Stimulated activated memory B cell treated with anti-CD40 and anti-IgM and Interleukin-4, amounts not matched to agents 10 μg/mL and 1 μg/mL and 100 μg/mL, for 72 hours (primary cell): ENCODE measurements around the gene ARRDC1.
A peak's percentile ranks its signal among the peaks of the same experiment; 100 is the strongest.
"Not testable (repeated sequence)": the region's sequence is repeated elsewhere in the genome, so short reads cannot be mapped to it uniquely, and the experiment has no call there.

ENCODE experiments used
- ATAC-seq: fragments of 150-1000 bp; cut with Tn5 transposase; 2 replicates; pipeline ENCODE4 v1.10.0; 2021
- H3K27ac Mint-ChIP-seq: one replicate; pipeline ENCODE4 v1.8.0; 2022; ENCODE audit warnings: mild to moderate bottlenecking, mixed read lengths
- H3K27me3 Mint-ChIP-seq: one replicate; pipeline ENCODE4 v1.8.0; 2022; ENCODE audit warnings: mixed read lengths
- H3K36me3 Mint-ChIP-seq: one replicate; pipeline ENCODE4 v1.8.0; 2022; ENCODE audit warnings: mixed read lengths
- H3K4me1 Mint-ChIP-seq: one replicate; pipeline ENCODE4 v1.8.0; 2022; ENCODE audit warnings: mixed read lengths
- H3K4me3 Mint-ChIP-seq: one replicate; pipeline ENCODE4 v1.8.0; 2022; ENCODE audit warnings: mild to moderate bottlenecking, moderate library complexity, mixed read lengths
- H3K9me3 Mint-ChIP-seq: one replicate; pipeline ENCODE4 v1.8.0; 2022; ENCODE audit warnings: mixed read lengths

The ARRDC1 gene, protein sequence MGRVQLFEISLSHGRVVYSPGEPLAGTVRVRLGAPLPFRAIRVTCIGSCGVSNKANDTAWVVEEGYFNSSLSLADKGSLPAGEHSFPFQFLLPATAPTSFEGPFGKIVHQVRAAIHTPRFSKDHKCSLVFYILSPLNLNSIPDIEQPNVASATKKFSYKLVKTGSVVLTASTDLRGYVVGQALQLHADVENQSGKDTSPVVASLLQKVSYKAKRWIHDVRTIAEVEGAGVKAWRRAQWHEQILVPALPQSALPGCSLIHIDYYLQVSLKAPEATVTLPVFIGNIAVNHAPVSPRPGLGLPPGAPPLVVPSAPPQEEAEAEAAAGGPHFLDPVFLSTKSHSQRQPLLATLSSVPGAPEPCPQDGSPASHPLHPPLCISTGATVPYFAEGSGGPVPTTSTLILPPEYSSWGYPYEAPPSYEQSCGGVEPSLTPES

DNA sequence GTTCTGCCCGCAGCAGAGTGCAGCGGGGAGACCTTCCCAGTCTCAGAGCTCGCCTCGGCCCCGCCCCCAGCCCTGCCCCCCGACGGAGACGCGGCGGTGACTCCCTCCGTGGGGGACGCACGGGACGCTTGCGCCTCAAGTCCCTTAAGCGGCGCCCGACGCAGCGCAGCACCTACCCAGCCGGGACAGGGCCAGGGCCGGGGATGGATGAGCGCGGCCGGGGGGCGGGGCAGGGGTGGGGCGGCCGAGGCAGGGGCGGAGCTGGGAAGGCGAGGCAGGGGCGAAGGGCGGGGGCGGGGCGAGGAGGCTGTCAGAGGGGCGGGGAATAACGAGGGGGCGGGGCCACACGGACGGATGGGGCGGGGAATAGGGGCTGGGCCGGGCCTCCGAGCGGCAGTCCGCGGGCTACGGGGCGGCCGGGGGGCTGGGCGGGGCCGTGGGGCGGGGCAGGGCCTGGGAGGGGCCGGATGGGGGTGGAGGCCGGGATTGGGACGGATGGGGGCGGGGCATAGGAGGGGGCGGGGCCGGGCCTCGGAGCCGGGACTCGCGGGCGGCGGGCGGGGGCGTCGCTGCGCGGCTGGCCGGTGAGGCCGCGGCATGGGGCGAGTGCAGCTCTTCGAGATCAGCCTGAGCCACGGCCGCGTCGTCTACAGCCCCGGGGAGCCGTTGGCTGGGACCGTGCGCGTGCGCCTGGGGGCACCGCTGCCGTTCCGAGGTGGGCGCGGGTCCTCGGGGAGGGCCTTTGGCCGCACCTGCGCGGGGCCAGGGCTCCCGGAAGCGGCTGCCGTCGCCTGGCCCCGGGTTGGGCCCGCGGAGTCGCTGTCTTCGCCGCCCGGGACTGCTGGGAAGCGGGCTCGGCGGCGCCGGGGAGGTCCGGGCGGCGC, at the start of gene ARRDC1:
Gene ARRDC1, plus strand, starts transcription at position 566 of the 884 bp plus-strand sequence. Its CDS starts 32 bp downstream, at position 598.
- Mint-ChIP-seq H3K27ac (peak within 1 kb of the TSS; percentile 53), H3K36me3 (no peaks in the 10 kb centered on the region), H3K4me3 (peak within 1 kb of the TSS; percentile 77), H3K9me3 (no peaks in the 10 kb centered on the region), H3K4me1 (peaks cover 33% of the 10 kb centered on the region), H3K27me3 (no peaks in the 10 kb centered on the region)
- peak; percentile 93 for ATAC-seq

DNA sequence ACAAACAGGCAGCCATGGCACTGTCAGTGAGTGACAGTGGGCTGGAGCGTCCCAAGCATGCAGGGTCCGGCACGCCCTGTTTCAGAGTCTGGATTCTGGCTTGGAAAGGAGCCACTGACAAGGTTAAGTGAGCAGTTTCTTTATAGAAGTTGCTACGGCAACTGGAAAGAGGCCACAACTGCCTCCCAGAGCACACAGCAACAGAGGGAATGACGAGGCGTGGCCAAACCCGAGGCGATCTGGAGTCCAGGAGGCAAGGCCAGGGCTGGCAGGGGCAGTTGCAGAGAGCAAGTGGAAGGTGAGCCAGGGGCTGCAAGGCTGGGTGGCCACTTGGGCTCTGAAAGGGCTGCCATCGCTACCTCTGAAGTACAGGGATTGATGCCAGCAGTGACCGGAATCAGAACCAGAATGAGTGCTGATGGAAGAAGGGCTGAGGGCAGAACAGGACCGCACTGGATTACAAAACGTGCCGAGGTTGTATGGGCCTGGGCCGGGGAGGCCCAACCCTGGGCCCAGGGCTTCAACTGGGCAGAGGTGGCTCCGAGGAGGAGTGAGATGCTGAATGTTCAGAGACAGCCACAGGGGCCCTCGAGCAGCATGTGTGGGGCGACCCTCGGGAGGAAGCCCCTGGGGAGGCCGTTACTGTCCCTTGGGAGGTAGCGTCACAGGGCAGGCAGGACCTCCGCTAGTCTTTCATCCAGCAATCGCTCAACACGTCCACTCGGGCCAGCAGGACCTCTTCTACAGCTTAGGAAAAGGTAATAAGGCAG, 49.2 kb upstream of the ARRDC1 start:
- H3K4me3 Mint-ChIP-seq: no peak overlapping the region
- peaks cover 41% of the 10 kb centered on the region for H3K36me3 Mint-ChIP-seq
- ATAC-seq: no peak
- peaks cover 8% of the 10 kb centered on the region for H3K4me1 Mint-ChIP-seq
- H3K27me3 Mint-ChIP-seq: no peaks in the 10 kb centered on the region
- H3K27ac Mint-ChIP-seq: no peak overlapping the region
- no peaks in the 10 kb centered on the region for H3K9me3 Mint-ChIP-seq

DNA sequence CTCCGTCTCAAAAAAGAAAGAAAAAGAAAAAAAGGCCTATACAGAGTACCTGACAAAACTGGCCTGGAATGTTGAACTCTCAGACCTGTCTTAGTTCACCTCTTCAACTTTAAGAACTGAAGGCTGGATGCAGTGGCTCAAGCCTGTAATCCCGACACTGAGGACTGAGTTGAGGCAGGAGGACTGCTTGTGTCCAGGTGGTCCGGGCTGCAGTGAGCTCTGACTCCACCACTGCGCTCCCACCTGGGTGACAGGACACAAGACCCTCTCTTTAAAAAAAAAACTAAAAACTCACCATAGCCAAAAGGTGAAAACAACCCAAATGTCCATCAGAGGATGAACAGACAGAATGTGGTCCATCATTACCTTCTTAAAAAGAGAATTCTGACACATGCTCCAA, 47.4 kb upstream of the ARRDC1 start:
- Mint-ChIP-seq H3K9me3 (no peaks in the 10 kb centered on the region), H3K4me1 (no peaks in the 10 kb centered on the region), H3K27me3 (no peaks in the 10 kb centered on the region), H3K36me3 (peaks cover 54% of the 10 kb centered on the region), H3K4me3 (no peak overlapping the region), H3K27ac (no peak overlapping the region)
- ATAC-seq: no peak

DNA sequence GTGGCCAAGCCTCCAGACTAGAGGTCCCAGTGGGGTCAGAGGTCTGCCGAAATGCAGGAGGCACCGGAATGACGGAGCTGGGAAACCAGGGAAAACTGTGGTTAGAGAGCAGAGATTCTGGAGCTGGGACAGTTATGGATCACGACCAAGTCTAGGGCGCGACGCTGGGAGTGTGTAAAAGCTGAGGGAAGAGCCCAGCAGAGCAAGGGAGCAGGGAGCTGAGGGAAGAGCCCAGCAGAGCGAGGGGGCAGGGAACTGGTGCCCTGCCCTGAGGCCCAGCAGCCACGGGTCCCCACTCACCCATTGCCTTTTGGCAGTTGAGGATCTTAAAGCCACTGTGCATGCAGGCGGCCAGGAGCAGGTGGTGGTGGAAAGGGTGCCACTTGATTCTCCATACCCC, 41.4 kb upstream of the ARRDC1 start:
- peaks cover 6% of the 10 kb centered on the region for H3K9me3 Mint-ChIP-seq
- H3K27me3 Mint-ChIP-seq: no peaks in the 10 kb centered on the region
- ATAC-seq: no peak
- peaks cover 25% of the 10 kb centered on the region for H3K4me1 Mint-ChIP-seq
- no peak overlapping the region for H3K4me3 Mint-ChIP-seq
- H3K27ac Mint-ChIP-seq: peak overlapping the region; percentile 17
- peaks cover 53% of the 10 kb centered on the region for H3K36me3 Mint-ChIP-seq

DNA sequence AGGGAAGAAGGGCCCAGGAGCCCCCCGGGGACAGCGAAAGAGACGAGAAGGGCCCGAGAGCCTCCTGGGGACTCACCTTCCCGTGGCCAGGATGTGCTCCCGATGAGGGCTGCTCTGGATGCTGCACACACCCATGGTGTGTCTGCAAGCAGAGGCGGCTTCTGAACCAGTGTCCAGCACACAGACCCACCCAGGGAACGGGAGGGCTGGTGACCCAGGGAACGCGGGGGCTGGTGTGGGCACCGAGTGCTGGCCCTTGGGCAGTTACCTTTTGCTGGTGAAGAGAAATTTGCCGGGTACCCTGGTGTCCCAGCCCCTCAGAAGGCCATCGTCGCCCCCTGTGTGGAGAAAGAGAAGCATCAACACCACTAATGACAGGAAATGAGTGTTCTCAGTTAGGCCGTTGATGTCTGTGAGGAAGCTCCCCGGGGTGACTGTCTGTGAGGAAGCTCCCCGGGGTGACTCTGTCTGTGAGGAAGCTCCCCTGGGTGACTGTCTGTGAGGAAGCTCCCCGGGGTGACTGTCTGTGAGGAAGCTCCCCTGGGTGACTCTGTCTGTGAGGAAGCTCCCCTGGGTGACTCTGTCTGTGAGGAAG, 40.6 kb upstream of the ARRDC1 start:
- Mint-ChIP-seq H3K27me3 (no peaks in the 10 kb centered on the region), H3K27ac (peak overlapping the region; percentile 17), H3K9me3 (peaks cover 11% of the 10 kb centered on the region), H3K36me3 (peaks cover 53% of the 10 kb centered on the region), H3K4me1 (peaks cover 30% of the 10 kb centered on the region), H3K4me3 (no peak overlapping the region)
- ATAC-seq: no peak

DNA sequence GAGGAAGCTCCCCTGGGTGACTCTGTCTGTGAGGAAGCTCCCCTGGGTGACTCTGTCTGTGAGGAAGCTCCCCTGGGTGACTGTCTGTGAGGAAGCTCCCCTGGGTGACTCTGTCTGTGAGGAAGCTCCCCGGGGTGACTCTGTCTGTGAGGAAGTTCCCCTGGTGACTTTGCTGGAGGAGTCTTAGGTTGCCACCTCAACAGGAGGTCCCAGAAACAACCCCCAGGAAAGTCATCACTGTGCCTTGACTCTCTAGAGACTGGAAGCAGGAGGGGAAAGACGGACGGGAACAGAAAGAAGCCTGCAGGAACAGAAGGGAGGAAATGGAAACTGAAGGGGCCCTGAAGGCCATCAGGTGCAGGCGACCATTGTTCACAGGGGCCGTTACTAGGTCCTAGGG, 37.0 kb upstream of the ARRDC1 start:
- not testable (repeated sequence) for H3K4me3 Mint-ChIP-seq, ATAC-seq, H3K27me3 Mint-ChIP-seq
- Mint-ChIP-seq H3K9me3 (peaks cover 11% of the 10 kb centered on the region), H3K4me1 (peaks cover 37% of the 10 kb centered on the region), H3K27ac (peak overlapping the region; percentile 65), H3K36me3 (peaks cover 53% of the 10 kb centered on the region)

DNA sequence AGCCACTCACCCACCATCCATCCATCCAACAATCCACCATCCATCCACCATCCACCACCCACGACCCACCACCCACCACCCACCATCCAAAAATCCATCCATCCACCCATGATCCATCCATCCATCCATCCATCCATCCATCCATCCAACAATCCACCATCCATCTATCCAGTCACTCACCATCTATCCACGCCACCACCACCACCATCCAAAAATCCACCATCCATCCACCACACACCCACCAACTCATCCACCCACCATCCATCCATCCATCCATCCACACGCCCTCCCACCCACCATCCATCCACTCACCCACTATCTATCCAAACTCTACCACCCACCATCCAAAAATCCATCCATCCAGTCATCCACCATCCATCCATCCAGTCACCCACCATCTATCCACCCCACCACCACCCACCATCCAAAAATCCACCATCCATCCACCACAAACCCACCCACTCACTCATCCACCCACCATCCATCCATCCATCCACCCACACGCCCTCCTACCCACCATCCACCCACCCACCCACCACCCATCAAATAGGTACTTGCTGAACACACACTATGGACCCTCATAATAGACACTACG, 35.8 kb upstream of the ARRDC1 start:
- Mint-ChIP-seq H3K4me1 (peaks cover 26% of the 10 kb centered on the region), H3K27me3 (no peaks in the 10 kb centered on the region), H3K9me3 (peaks cover 11% of the 10 kb centered on the region), H3K27ac (peak overlapping the region; percentile 51), H3K4me3 (no peak overlapping the region), H3K36me3 (peaks cover 46% of the 10 kb centered on the region)
- no peak for ATAC-seq

DNA sequence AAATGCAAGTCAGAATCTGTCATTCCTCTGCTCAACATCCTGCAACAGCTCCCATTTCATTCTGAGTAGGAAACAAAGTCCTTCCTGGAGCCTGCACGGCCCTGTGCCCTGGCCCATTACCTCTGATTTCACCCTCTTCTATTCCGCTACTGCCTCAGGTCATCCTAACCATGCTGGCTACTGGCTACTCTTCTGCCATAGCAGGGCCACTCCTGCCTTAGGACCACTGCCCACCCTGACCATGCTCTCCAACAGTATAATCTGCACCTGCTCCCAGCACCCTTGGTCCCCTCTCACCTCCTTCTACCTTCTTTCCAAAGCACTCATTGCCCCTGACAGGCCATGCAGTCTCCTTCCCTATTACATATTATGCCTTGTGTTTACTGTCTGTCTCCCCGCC, 34.9 kb upstream of the ARRDC1 start:
- Mint-ChIP-seq H3K36me3 (peaks cover 51% of the 10 kb centered on the region), H3K4me3 (no peak overlapping the region), H3K27ac (peak overlapping the region; percentile 8)

DNA sequence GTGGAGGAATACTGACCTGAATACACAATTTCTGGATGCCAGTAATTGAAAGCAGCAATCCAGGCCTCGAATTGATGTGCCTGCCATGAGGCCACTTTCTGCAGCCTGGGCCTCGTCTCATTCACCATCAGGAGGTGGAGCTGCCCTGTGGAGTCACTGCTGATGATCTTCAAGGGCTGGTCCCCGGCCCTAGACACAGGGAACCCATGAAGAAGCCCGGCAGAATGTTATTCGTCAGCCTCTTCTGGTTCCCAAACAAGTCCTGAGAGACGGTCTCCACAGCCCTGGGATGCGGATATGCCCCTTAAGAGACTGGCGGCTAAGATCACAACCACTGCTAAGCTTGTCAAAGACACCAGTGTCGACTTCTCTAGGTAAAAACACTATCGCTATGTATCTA, 31.3 kb upstream of the ARRDC1 start:
- Mint-ChIP-seq H3K4me3 (no peak overlapping the region), H3K27me3 (no peaks in the 10 kb centered on the region), H3K4me1 (peaks cover 55% of the 10 kb centered on the region), H3K27ac (no peak overlapping the region), H3K9me3 (peaks cover 5% of the 10 kb centered on the region), H3K36me3 (peaks cover 49% of the 10 kb centered on the region)
- ATAC-seq: no peak

More for the DNA sequence above, 34.9 kb upstream of the ARRDC1 start:
- Mint-ChIP-seq H3K4me1 (peaks cover 32% of the 10 kb centered on the region), H3K27me3 (no peaks in the 10 kb centered on the region), H3K9me3 (peaks cover 11% of the 10 kb centered on the region)
- no peak for ATAC-seq

DNA sequence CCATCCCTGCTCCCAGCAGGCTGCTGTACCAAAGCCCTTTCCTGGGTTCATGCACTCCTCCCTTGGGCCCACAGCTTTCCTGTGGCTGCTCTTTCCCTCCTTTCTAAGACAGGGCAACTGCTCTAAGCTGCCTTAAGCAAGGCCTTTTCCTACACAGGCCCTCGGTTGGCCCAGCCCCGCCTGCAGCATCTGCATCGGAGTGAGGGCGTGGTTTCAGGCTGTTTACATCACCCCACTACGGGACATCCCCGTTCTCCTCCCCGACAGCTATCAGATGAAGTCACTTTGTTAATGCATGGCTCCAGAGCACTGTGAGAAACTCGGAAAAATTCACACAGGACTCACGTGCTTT, 30.1 kb upstream of the ARRDC1 start:
- Mint-ChIP-seq H3K36me3 (peaks cover 38% of the 10 kb centered on the region), H3K27ac (peak overlapping the region; percentile 89), H3K27me3 (no peaks in the 10 kb centered on the region), H3K4me3 (peak overlapping the region; percentile 45), H3K9me3 (no peaks in the 10 kb centered on the region), H3K4me1 (peaks cover 49% of the 10 kb centered on the region)
- ATAC-seq: peak; percentile 44

DNA sequence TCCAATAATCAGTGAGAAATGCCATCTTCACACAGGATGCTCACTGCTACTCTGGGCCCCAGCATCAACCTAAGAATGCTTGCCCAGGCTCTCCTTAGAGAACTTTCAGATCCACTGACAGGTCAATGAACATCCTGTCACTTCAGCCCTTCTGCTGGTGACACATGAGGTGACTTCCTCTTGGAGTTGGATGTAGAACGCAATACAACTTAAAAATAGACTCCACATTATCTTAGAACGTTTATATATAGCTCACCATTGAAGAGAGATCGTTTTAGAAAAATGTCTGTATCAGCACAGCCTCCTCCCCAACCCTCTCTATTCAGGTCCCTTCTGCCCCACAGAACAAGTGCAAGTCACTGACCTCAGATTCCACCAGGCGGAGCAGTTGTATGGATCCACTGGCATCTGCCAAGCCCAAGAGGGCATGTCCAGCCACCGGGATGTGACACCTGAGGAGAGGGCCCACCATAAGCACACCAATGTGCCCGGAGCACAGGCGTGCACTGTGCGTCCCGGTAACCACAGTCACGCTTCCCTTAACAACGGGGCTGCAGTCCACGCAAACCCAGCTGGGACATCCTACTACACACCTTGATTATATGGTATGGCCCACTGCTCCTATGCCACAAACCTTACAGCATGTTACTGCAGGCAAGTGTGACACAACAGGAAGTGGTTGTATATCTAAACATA, 29.6 kb upstream of the ARRDC1 start:
- Mint-ChIP-seq H3K27ac (peak overlapping the region; percentile 89), H3K36me3 (peaks cover 33% of the 10 kb centered on the region), H3K4me3 (peak overlapping the region; percentile 45), H3K4me1 (peaks cover 44% of the 10 kb centered on the region), H3K9me3 (no peaks in the 10 kb centered on the region), H3K27me3 (no peaks in the 10 kb centered on the region)
- no peak for ATAC-seq

DNA sequence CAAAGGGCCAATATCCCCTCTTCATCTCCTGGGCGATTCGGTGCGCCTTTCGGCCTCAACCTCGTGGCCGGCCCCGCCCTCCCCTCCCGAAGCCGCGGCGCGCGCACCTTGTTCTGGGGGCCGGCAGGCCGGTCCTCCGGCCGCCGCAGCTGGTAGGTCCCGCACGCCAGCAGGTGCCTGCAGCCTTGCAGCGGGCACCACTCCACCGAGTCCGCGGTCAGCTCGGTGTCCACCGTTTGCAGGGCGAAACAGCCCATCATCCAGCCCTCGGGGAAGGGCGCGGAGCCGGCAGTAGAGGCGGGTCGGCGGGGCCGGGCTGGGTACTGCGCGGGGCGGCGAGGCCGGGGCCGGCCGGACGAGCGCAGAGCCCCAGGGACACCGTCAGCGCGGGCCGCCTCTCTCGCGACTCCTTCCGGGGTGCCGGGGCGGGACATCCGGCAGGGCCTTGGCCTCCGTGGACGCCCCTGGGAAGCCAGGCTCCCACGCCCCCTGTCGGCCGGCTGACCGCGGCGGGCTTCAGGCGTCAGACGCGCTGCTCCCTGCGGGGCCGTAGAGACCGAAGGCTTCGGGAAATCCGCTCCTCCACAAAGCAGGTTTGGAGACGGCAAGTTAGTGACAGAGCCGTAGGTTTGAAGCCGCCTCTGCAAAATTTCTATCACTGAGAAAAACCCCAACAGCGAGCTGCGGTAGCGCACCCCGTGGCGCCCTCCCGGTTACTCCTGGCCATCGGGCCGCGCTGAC, 26.8 kb upstream of the ARRDC1 start, which contains the start of gene DPH7:
Gene DPH7, minus strand, starts transcription at position 408 of the 741 bp plus-strand sequence. Its CDS starts 148 bp downstream, at position 260.
- H3K4me3 Mint-ChIP-seq: peak within 1 kb of the TSS; percentile 80
- no peaks in the 10 kb centered on the region for H3K27me3 Mint-ChIP-seq
- ATAC-seq: peak; percentile 98
- H3K36me3 Mint-ChIP-seq: peaks cover 46% of the 10 kb centered on the region
- H3K27ac Mint-ChIP-seq: peak within 1 kb of the TSS; percentile 76
- no peaks in the 10 kb centered on the region for H3K9me3 Mint-ChIP-seq
- H3K4me1 Mint-ChIP-seq: peaks cover 43% of the 10 kb centered on the region

DNA sequence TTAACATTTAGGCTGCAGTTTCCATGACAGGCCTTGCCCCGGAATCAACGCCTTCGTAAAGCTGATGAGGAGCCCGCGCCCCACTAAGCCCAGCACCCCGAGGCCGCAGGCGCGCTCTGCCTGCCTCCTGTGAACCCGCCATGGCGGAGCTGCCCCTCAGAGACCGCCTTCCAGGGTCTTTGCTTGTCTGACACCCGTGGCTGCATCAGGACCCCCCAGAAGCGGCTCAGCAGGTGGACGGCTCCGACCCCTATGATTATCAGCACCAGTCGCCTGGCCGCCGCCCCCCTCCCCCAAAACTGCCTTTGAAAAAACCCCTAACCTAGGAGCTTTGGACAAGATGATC, 26.3 kb upstream of the ARRDC1 start:
- Mint-ChIP-seq H3K36me3 (peaks cover 42% of the 10 kb centered on the region), H3K27me3 (no peaks in the 10 kb centered on the region), H3K4me1 (peaks cover 43% of the 10 kb centered on the region), H3K4me3 (peak overlapping the region; percentile 80), H3K9me3 (no peaks in the 10 kb centered on the region), H3K27ac (peak overlapping the region; percentile 76)
- no peak for ATAC-seq
